Measurements from ENCODE around the gene RASSF1.

RASSF1 gene

GRCh38 chr3:50357481-50357880 lies 16.8 kb upstream of the RASSF1 start:
- in situ Hi-C loops (cut with HindIII; ENCODE audit: low sequenced_read_pairs) = no loop called here
- no peak for DNase-seq (ENCODE audit: low read depth, low spot score)
- peak overlapping the region; percentile 88 for H3K4me3 ChIP-seq (ENCODE audit: low read depth, low read length)
- no peak for TF ChIP-seq CTCF (IDR thresholded peaks at IDR 0.05; ENCODE audit: low read depth, low read length)

- DNase-seq (ENCODE audit: low read depth, low spot score) = no peak
- peak overlapping the region; percentile 88 for H3K4me3 ChIP-seq (ENCODE audit: low read depth, low read length)
- no peak for TF ChIP-seq CTCF (IDR thresholded peaks at IDR 0.05; ENCODE audit: low read depth, low read length)
- in situ Hi-C loops (cut with HindIII; ENCODE audit: low sequenced_read_pairs) = no loop called here
These were observed 15.9 kb upstream of the RASSF1 start for GRCh38 chr3:50356553-50356952.

GRCh38 chr3:50355829-50356552 lies 15.4 kb upstream of the RASSF1 start:
- in situ Hi-C loops (cut with HindIII; ENCODE audit: low sequenced_read_pairs) = no loop called here
- no peak overlapping the region for H3K4me3 ChIP-seq (ENCODE audit: low read depth, low read length)
- TF ChIP-seq CTCF (IDR thresholded peaks at IDR 0.05; ENCODE audit: low read depth, low read length) = no peak
- DNase-seq (ENCODE audit: low read depth, low spot score) = no peak

GRCh38 chr3:50354850-50355249 lies 14.2 kb upstream of the RASSF1 start:
- no peak for DNase-seq (ENCODE audit: low read depth, low spot score)
- no peak for TF ChIP-seq CTCF (IDR thresholded peaks at IDR 0.05; ENCODE audit: low read depth, low read length)
- in situ Hi-C loops (cut with HindIII; ENCODE audit: low sequenced_read_pairs) = no loop called here
- no peak overlapping the region for H3K4me3 ChIP-seq (ENCODE audit: low read depth, low read length)

- TF ChIP-seq CTCF (IDR thresholded peaks at IDR 0.05; ENCODE audit: low read depth, low read length) = no peak
- no peak for DNase-seq (ENCODE audit: low read depth, low spot score)
- no peak overlapping the region for H3K4me3 ChIP-seq (ENCODE audit: low read depth, low read length)
- in situ Hi-C loops (cut with HindIII; ENCODE audit: low sequenced_read_pairs) = no loop called here
These were observed 13.6 kb upstream of the RASSF1 start for GRCh38 chr3:50354186-50354764.

- no peak overlapping the region for H3K4me3 ChIP-seq (ENCODE audit: low read depth, low read length)
- no peak for TF ChIP-seq CTCF (IDR thresholded peaks at IDR 0.05; ENCODE audit: low read depth, low read length)
- DNase-seq (ENCODE audit: low read depth, low spot score) = no peak
- in situ Hi-C loops (cut with HindIII; ENCODE audit: low sequenced_read_pairs) = no loop called here
These were observed 12.8 kb upstream of the RASSF1 start for GRCh38 chr3:50353245-50354004.

All from astrocyte of the spinal cord (primary cell).